Body of pancreas (tissue), 4 donors: ENCODE results near the gene PHF24.

ENCODE experiments used
- CTCF ChIP-seq, 7 experiments: fragments of 450-650 bp in 4 of 7; fragments of 200-600 bp in 3 of 7; sonication (generic) in 3 of 7; IDR thresholded peaks; one replicate each; pipeline ENCODE4 v1.5.1; 2016 to 2019; ENCODE audit warnings: antibody characterized with exemption in 7 of 7
- POLR2A ChIP-seq, 3 donors: fragments of 450-650 bp; IDR thresholded peaks; one replicate each; pipeline ENCODE4 v1.6.1; 2016; ENCODE audit warnings: antibody characterized with exemption in 3 of 3, mild to moderate bottlenecking in 2 of 3

- TF ChIP-seq CTCF (IDR thresholded peaks at IDR 0.05) = peak; percentile 62 to 83 (median 69)
- no peak for TF ChIP-seq POLR2A (IDR thresholded peaks at IDR 0.05)
These were observed 27.3 kb downstream of the PHF24 start for GRCh38 chr9:34985311-34985899.
